Measurements from ENCODE around the gene REM2. TPM values are rescaled to one million over a fixed set of nuclear protein-coding genes. Genes with fewer than 3 reads are reported as not detected.

The REM2 gene
- total RNA-seq, 1 experiment from 2014 or later: 0.18 TPM

GRCh38 chr14:22896356-22896755, 13.3 kb downstream of the REM2 start:
- H3K4me3 ChIP-seq (ENCODE audit: low read depth in 2 of 2, low read length in 2 of 2): no peak overlapping the region
- peaks cover 3% of the 10 kb centered on the region; the same call in 1 of the 2 replicates for H3K36me3 ChIP-seq (ENCODE audit: control insufficient read depth, insufficient read depth, low read length)
- TF ChIP-seq REST (IDR thresholded peaks at IDR 0.05; ENCODE audit: insufficient read depth in 1 of 2, low read depth in 2 of 2, low read length in 1 of 2) (no peak), SIN3A (IDR thresholded peaks at IDR 0.05; ENCODE audit: borderline replicate concordance, insufficient read depth, low read depth, low read length) (no peak), TCF7L2 (IDR thresholded peaks at IDR 0.05; ENCODE audit: low read depth, low read length) (no peak), CTCF (IDR thresholded peaks at IDR 0.05) (no peak), POLR2AphosphoS5 (IDR thresholded peaks at IDR 0.05; ENCODE audit: low read depth, low read length) (no peak)
- ChIA-PET POLR2A (no interaction called here), CTCF (interaction anchor here (0.5 to 0.6 kb wide), 2 partner anchors 48 to 897 kb away, joined by 4 read pairs; no protein-coding TSS in a partner anchor)
- BruUV-seq (replicated peaks): no TSS peak
- ATAC-seq (no peak), DNase-seq (ENCODE audit: low read depth, low spot score) (no peak)
- H3K4me1 ChIP-seq (ENCODE audit: control insufficient read depth, insufficient read depth, low read length): no peaks in the 10 kb centered on the region
- intact Hi-C loops (cut with micrococcal nuclease; ENCODE audit: unreplicated experiment): no loop called here
- no peak overlapping the region for H3K27ac ChIP-seq (ENCODE audit: low read length)
- no peaks in the 10 kb centered on the region for H3K9me3 ChIP-seq (ENCODE audit: control insufficient read depth, insufficient read depth, low read depth, low read length)
- H3K27me3 ChIP-seq (ENCODE audit: control insufficient read depth, insufficient read depth, low read length): no peaks in the 10 kb centered on the region
- in situ Hi-C loops (cut with HindIII; ENCODE audit: low pct_unique_long_range_greater_than_20kb, low sequenced_read_pairs): no loop called here

GRCh38 chr14:22896760-22897159, 13.7 kb downstream of the REM2 start:
- CTCF ChIA-PET: interaction anchor here (0.5 to 0.6 kb wide), 2 partner anchors 47 to 898 kb away, joined by 4 read pairs; no protein-coding TSS in a partner anchor
- no peak overlapping the region for H3K4me3 ChIP-seq (ENCODE audit: low read depth in 2 of 2, low read length in 2 of 2)
- BruUV-seq (replicated peaks): no TSS peak
- POLR2A ChIA-PET: no interaction called here
- intact Hi-C loops (cut with micrococcal nuclease; ENCODE audit: unreplicated experiment) (no loop called here), in situ Hi-C loops (cut with HindIII; ENCODE audit: low pct_unique_long_range_greater_than_20kb, low sequenced_read_pairs) (no loop called here)
- no peaks in the 10 kb centered on the region for H3K9me3 ChIP-seq (ENCODE audit: control insufficient read depth, insufficient read depth, low read depth, low read length)
- no peaks in the 10 kb centered on the region for H3K27me3 ChIP-seq (ENCODE audit: control insufficient read depth, insufficient read depth, low read length)
- H3K36me3 ChIP-seq (ENCODE audit: control insufficient read depth, insufficient read depth, low read length): peaks cover 4% of the 10 kb centered on the region; the same call in 1 of the 2 replicates
- DNase-seq (ENCODE audit: low read depth, low spot score) (no peak), ATAC-seq (no peak)
- H3K4me1 ChIP-seq (ENCODE audit: control insufficient read depth, insufficient read depth, low read length): no peaks in the 10 kb centered on the region
- H3K27ac ChIP-seq (ENCODE audit: low read length): no peak overlapping the region
- TF ChIP-seq TCF7L2 (IDR thresholded peaks at IDR 0.05; ENCODE audit: low read depth, low read length) (no peak), SIN3A (IDR thresholded peaks at IDR 0.05; ENCODE audit: borderline replicate concordance, insufficient read depth, low read depth, low read length) (no peak), CTCF (IDR thresholded peaks at IDR 0.05) (no peak), REST (IDR thresholded peaks at IDR 0.05; ENCODE audit: insufficient read depth in 1 of 2, low read depth in 2 of 2, low read length in 1 of 2) (no peak), POLR2AphosphoS5 (IDR thresholded peaks at IDR 0.05; ENCODE audit: low read depth, low read length) (no peak)
